GM12874 (cell line): ENCODE results near the gene CYFIP1.

Experiments used
- CTCF ChIP-seq: IDR thresholded peaks from 2 replicates; pipeline ENCODE4 v1.5.1; 2011; ENCODE audit warnings: low read depth, mild to moderate bottlenecking, control low read depth, low read length, moderate library complexity; ENCODE audit not compliant: insufficient read depth

CYFIP1 gene

GRCh38 chr15:22892333-22892732 lies 87.8 kb downstream of the CYFIP1 start:
- TF ChIP-seq CTCF = no peak

GRCh38 chr15:22891426-22892210 lies 88.5 kb downstream of the CYFIP1 start:
- TF ChIP-seq CTCF = no peak

- TF ChIP-seq CTCF = no peak
Measured at GRCh38 chr15:22890296-22890695, 89.9 kb downstream of the CYFIP1 start.

GRCh38 chr15:22889146-22889818 lies 90.9 kb downstream of the CYFIP1 start:
- TF ChIP-seq CTCF = no peak

- TF ChIP-seq CTCF = no peak
Measured at GRCh38 chr15:22888120-22888859, 91.9 kb downstream of the CYFIP1 start.

GRCh38 chr15:22887157-22887951 lies 92.8 kb downstream of the CYFIP1 start:
- no peak for TF ChIP-seq CTCF
